HG03196 (cell line): ENCODE data around the gene RP9.
A peak's percentile ranks its signal among the peaks of the same experiment; 100 is the strongest.

Experiments
- ATAC-seq: cut with Tn5 transposase; IDR thresholded peaks from one replicate; pipeline ENCODE4 v1.9.1; 2021; ENCODE audit not compliant: unreplicated experiment

The RP9 gene

DNA sequence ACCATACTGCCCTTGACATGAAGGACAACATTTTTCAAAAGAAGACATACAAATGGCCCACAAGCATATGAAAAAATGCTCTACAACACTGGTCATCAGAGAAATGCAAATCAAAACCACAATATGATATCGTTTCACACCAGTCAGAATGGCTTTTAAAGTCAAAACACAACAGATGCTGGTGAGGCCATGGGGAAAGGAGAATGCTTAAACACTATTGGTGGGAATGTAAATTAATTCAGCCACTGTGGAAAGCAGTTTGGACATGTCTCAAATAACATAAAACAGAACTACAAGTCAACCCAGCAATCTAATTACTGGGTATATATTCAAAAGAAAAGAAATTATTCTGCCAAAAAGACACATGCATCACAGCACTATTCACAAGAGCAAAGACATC is 42.4 kb downstream of the RP9 start:
- no peak for ATAC-seq

DNA sequence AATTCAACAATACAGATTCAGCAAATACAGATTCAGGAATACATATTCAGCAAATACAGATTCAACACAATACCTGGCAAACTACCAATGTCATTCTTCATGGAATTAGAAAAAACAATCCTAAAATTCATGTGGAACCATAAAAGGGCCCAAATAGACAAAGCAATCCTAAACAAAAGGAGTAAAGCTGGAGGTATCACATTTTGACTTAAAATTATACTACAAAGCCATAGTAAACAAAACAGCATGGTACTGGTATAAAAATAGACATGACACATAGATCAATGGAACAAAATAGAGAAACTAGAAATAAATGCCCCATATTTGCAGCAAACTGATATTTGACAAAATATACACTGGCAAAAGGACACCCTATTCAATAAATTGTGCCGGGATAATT is 43.2 kb downstream of the RP9 start:
- ATAC-seq: no peak

DNA sequence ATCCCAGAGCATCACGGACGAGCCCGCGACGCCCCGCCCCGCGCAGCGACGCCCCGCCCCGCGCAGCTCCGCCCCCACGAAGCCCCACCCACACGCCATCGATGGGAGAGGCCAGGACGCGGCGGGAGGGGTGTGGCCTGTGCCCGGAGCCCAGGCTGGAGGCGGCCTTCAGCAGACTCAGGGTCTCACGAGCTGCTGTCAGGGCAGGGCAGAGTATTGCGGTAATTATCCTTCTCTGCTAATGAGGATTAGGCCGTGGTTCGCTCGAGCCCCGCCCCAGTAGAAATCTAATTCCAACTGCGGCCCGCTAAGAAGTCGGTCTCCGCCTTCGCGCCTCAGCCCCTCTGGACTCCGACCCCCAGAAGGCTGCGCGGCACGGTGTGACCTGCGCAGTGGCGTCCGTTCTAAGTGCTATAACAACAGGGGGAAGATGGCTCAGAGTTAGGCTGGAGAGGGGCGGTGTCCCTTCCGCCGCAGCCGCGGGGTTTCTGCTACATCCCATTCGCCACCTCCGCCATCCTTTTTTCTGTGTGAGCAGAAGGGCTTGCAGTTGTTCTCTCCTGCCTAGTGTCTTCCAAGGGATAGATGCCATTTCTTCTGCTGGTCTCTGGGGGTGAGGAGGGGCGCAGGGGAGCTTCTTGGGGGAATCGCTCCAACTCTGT is 46.3 kb downstream of the RP9 start:
- ATAC-seq: peak; percentile 97

DNA sequence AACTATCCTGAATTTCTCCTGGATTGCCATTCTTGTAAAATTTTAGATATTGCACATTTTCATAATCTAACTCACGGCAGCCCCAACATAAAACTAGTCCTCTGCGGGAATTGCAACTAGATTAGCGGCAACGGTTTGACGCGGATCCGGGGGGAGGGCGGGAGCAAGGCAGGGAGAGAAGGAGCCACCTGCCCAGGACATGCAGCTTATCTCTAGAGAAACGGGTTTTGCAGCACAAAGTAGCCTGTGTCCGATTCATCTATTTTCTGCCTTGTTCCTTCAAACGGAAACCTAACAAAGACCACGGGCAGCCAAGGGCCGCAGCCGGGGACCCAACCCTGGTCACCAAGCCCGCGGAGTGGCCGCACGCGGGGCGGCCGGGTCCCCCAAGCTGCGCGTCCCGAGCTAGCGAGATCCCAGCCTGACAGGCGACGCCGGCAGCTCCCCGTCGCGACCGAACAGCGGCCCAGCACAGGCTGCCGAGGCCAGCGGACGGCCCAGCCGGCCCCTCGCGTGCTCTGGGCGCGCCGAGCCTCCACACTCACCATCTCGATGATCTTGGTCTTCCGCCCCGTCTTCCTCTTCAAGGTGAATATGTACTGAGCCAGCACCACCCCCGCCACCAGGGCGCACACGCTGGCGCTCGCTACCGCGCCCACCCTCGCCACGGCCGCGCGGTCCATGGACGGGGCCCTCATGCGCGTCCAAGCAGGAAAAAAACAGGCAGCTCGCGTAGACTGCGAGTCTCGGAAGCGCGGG is 47.0 kb downstream of the RP9 start, which contains the start of gene NT5C3A:
Gene NT5C3A, minus strand, starts transcription at position 754 of the 759 bp plus-strand sequence. Its CDS starts 71 bp downstream, at position 683.
- peak; percentile 37 for ATAC-seq

DNA sequence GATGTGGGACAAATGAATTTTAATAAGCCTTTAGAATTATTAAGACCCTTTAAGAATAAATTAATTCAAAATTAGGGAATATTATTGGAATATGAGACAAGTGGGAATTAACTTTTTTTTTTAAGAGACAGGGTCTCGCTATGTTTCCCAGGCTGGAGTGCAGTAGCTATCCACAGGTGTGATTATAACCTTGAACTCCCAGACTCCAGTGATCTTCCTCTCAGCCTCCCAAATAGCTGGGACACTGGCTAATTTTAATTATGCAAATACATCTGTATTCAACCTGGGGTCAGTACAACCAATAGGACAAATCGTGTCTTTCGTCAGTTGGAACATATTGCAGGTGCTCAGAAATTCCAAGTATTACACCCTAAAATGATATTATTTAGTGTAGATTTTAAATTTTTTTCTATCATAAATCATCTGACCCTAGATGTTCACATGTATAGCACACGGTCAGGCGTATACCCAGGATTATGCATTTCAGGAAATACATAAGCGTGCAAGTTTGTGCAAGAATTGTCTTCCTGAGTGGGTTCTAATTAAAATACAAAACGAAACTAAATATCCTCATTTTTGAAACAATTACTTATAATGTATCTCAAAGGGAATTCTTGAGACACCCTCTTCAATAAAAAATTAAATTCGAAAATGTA is 47.8 kb downstream of the RP9 start:
- no peak for ATAC-seq

DNA sequence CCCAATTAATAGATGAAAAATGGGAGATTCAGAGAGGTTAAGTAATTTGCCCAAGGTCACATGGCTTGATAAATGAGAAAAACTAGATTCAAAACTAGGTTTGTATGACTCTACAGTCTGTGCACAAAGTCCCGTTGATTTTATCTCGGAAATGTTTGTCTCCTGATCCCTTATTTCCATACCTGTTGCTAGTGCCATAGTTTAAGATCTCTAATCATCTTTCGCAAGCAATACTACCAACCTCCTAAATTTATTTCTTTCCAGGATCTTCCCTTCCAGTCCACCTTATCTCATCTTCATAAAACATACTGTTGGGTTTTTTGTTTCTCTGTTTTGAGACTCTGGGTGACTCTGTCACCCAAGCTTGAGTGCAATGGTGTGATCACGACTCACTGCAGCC is 49.6 kb downstream of the RP9 start:
- no peak for ATAC-seq

DNA sequence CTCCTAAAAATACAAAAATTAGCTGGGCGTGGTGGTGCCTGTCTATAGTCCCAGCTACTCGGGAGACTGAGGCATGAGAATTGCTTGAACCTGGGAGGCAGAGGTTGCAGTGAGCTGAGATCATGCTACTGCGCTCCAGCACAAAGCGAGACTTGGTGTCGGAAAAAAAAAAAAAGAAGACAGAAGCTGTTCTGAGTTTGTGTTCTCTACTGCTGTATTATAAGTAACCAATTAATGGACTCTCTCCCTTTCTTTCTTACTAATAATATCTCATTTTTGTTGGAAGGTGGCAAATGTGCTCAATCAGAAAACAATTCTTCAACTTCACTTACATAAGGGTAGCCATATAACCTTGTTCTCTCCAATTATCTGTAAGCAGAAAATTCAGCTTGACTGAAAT is 54.0 kb downstream of the RP9 start:
- no peak for ATAC-seq

DNA sequence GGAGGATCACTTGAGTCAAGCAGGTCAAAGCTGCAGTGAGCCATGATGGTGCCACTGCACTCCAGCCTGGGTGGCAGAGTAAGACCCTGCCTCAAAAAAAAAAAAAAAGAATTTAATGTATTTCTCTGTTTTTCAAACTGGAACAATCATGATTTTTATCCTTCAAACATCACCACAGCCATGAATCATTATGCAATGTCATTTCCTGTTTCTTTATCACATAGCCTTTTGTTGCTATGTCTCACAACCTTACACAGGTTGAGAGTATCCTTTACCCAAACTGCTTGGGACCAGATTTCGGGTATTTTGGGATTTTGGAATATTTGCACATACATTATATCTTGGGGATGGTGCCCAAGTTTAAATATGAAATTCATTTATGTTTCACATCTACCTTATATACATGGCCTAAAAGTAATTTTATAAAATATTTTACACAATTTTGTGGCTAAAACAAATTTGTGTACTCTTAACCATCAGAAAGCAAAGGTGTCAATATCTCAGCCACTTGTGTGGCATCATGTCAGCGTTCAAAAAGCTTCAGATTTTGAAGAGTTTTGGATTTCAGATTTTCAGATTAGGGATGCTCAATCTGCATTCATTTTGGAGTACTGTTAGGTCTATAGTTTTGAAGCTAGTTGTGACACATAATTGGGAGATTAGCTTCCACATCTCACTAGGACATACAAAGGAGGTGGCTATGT is 54.8 kb downstream of the RP9 start:
- no peak for ATAC-seq

DNA sequence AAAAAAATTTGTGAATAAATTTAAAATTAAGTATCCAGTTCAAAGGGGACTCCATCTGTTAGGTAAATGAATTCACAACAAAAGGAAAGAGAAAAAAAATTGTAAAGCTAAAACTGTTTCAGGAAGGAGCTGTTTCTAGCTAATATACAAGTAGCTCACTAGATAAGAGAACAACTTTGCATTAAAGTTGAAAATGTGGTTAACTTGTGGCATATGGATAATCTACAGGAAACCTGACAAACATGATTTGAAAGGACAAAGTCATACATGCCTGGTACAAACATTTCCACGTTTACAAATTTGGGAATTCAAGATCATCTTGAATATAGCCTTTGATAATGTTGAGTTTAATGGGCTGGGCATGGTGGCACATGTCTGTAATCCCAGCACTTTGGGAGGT is 55.5 kb downstream of the RP9 start:
- no peak for ATAC-seq

DNA sequence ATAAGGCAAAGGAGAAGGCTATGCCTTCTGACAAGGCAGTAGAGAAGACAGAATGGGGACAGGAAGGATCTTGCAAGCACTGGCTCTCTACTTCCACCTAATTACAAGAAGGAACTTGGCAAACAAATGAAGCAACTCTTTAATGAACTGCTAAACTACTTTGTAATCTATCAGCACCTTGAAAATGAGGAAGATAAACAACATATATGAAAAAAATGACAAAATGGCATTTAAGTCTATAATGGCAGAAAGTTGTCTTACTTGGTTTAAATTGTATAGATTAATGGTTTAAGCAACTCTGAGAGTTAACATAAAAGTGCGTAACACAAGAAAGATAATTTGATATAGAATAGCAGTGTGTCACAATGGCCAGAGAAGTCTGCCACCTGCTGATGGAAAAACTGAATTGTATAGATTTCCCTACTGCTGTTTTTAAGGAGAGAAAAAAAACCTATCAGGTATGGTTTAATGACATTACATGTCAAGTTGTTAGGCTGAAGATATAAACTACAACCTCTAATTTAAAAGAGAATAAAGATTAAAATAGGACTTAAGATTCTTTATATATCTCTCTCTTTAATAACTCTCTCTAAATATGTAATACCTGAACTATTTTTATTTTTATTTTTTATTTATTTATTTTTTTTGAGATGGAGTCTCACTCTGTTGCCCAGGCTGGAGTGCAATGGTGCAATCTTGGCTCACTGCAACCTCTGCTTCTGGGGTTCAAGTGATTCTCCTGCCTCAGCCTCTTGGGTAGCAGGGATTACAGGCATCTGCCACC is 58.5 kb downstream of the RP9 start:
- peak; percentile 51 for ATAC-seq

DNA sequence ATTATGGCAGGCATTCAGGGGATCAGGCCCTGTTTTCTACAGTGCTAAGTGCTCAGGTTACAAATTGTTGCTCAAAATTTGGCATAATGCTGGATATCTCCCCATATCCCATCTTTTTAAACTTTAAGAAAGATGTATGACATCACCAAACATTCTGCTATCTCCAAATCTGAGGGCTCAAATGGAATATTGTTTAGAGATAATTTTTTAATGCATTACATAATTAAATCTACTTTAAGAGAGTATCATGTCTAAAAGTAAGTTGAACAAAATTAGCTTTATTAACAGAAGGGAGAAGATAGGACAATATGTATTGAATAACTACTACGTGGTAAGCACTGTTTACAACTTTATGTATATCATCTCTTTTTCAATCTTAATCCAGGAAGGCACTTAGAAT is 60.5 kb downstream of the RP9 start:
- no peak for ATAC-seq

DNA sequence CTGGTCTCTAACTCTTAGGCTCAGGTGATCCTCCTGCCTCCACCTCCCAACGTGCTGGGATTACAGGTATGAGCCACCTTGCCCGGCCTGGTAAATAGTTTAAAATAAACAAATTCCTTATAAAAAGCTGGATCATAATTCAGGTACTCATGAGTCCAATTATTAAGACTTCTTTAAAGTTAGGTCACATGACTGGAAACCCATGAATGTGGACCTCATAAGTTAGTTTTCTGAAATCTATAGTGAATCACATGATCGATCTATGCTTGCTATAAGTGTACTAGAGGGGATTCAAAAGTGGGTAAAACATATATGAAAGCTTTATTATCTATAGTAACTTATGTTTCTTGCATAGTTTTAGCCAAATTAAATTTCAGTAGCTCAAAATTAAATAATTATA is 60.9 kb downstream of the RP9 start:
- no peak for ATAC-seq

DNA sequence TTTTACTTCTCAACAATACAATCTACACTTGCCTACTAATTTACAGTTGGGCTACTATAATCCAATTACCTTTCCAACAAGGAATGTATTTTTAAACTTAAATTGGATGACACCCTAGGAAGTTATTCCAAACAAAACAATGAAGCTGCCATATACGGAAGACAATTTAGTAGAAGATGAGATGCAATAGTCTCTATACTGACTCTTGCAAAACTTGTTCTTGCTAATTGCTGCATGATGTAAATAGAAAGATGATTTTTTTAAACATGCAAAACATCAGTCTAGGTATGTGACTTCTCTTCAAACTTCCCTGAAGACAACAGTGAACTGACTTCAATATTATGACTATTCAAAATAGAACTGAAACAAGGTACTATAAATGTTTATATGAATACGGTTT is 64.2 kb downstream of the RP9 start:
- ATAC-seq: no peak
